Measurements from ENCODE around the gene ECM1.

Gene ECM1

GRCh38 chr1:150516616-150517015 is 8.7 kb downstream of the ECM1 start:
- H3K27me3 ChIP-seq (ENCODE audit: insufficient read depth, low read depth): 0 out of 2 replicates have a peak, but pooled peaks cover 2% of the 10 kb centered on the region
- H3K36me3 ChIP-seq (ENCODE audit: insufficient read depth): no peaks in the 10 kb centered on the region
- peaks cover 22% of the 10 kb centered on the region for H3K4me1 ChIP-seq (ENCODE audit: low read depth, poor library complexity, severe bottlenecking)
- peak overlapping the region; percentile 84 for H2AFZ ChIP-seq (ENCODE audit: low read depth)
- H3K9ac ChIP-seq: no peak overlapping the region; the same call in 1 of the 2 replicates
- no peak for TF ChIP-seq CTCF (conservative IDR thresholded peaks at IDR 0.05; ENCODE audit: low read depth, low read length)
- H4K20me1 ChIP-seq (ENCODE audit: insufficient read depth): no peaks in the 10 kb centered on the region
- peak overlapping the region; percentile 65 for H3K4me2 ChIP-seq
- no peak overlapping the region for H3K4me3 ChIP-seq (IDR thresholded peaks at IDR 0.05; ENCODE audit: insufficient read depth, low read depth, low read length)
- no peak overlapping the region for H3K27ac ChIP-seq
- H3K79me2 ChIP-seq (ENCODE audit: insufficient read depth, low read depth): no peaks in the 10 kb centered on the region

DNA sequence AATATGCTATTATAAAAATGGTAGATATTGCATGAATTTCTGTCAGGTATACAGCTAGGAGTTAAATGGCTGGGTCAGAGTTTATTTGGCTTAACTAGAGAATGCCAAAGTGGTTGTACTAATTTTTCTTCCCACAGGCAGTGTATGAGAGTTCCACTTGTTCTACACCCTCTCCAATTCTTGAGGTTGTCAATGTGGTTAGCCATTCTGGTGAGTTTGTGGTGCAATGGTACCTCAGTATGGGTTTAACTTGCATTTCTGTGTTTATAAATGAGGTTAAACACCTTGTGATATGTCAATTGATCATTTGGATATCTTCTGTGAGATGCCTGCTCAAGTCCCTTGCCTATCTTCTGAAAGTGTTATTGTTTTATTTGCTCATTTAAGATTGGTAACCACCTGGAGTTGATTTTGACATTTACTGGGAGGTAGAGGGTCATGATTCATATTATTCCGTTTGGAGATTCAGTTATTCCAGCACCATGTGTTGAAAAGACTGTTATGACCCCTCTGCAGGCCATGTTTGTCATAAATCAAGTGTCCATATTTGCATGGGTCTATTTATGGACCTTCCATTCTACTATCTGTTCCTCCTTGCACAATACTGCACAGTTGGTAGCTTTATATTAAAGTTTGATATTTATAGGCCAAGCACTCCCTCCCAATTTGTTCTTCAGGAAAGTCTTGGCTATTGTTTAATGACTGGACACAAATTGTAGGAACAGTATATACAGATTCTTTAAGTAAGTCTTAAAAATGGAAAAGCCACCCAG is 13.5 kb downstream of the ECM1 start:
- H3K27me3 ChIP-seq (ENCODE audit: insufficient read depth, low read depth): 0 out of 2 replicates have a peak, but pooled peaks cover 2% of the 10 kb centered on the region
- no peak overlapping the region for H3K4me2 ChIP-seq
- H3K4me1 ChIP-seq (ENCODE audit: low read depth, poor library complexity, severe bottlenecking): peaks cover 14% of the 10 kb centered on the region
- H3K27ac ChIP-seq: no peak overlapping the region
- H3K9ac ChIP-seq: no peak overlapping the region
- H4K20me1 ChIP-seq (ENCODE audit: insufficient read depth): no peaks in the 10 kb centered on the region
- TF ChIP-seq CTCF (conservative IDR thresholded peaks at IDR 0.05; ENCODE audit: low read depth, low read length): no peak
- H3K4me3 ChIP-seq (IDR thresholded peaks at IDR 0.05; ENCODE audit: insufficient read depth, low read depth, low read length): no peak overlapping the region
- no peaks in the 10 kb centered on the region for H3K36me3 ChIP-seq (ENCODE audit: insufficient read depth)
- H2AFZ ChIP-seq (ENCODE audit: low read depth): no peak overlapping the region
- no peaks in the 10 kb centered on the region for H3K79me2 ChIP-seq (ENCODE audit: insufficient read depth, low read depth)

- Histone ChIP-seq H3K27me3 (ENCODE audit: insufficient read depth, low read depth) (no peaks in the 10 kb centered on the region), H3K4me1 (ENCODE audit: low read depth, poor library complexity, severe bottlenecking) (peaks cover 10% of the 10 kb centered on the region), H3K79me2 (ENCODE audit: insufficient read depth, low read depth) (no peaks in the 10 kb centered on the region), H3K4me2 (no peak overlapping the region), H4K20me1 (ENCODE audit: insufficient read depth) (no peaks in the 10 kb centered on the region), H3K27ac (no peak overlapping the region), H3K4me3 (IDR thresholded peaks at IDR 0.05; ENCODE audit: insufficient read depth, low read depth, low read length) (no peak overlapping the region), H3K36me3 (ENCODE audit: insufficient read depth) (no peaks in the 10 kb centered on the region), H3K9ac (no peak overlapping the region), H2AFZ (ENCODE audit: low read depth) (no peak overlapping the region)
- TF ChIP-seq CTCF (conservative IDR thresholded peaks at IDR 0.05; ENCODE audit: low read depth, low read length): no peak
Observed at GRCh38 chr1:150525348-150525747, 17.4 kb downstream of the ECM1 start.

DNA sequence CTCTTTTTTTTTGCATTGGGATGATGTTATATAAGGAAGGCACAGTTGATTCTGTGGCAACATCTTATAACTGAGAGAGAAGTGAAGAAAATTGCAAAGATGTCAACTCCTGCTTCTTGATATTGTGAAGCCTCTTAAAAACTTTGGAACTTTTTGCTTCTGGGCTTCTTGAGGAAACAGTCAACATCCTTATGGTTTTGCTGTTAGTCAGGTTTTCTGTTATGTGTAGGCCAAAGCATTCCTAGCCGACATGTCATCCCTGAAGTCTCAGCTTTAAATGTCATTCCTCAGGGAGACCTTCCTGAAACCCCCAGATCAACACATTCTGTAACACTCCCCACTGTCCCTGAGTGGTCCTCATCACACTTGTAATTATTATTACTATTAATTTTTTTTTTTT is 20.3 kb downstream of the ECM1 start:
- Histone ChIP-seq H3K79me2 (ENCODE audit: insufficient read depth, low read depth) (no peaks in the 10 kb centered on the region), H3K4me2 (no peak overlapping the region), H3K36me3 (ENCODE audit: insufficient read depth) (no peaks in the 10 kb centered on the region), H4K20me1 (ENCODE audit: insufficient read depth) (no peaks in the 10 kb centered on the region), H3K4me1 (ENCODE audit: low read depth, poor library complexity, severe bottlenecking) (peaks cover 5% of the 10 kb centered on the region), H3K27ac (no peak overlapping the region), H2AFZ (ENCODE audit: low read depth) (no peak overlapping the region), H3K27me3 (ENCODE audit: insufficient read depth, low read depth) (no peaks in the 10 kb centered on the region), H3K4me3 (IDR thresholded peaks at IDR 0.05; ENCODE audit: insufficient read depth, low read depth, low read length) (no peak overlapping the region), H3K9ac (no peak overlapping the region)
- no peak for TF ChIP-seq CTCF (conservative IDR thresholded peaks at IDR 0.05; ENCODE audit: low read depth, low read length)
